ENCODE results near the gene NUP42.

DNA sequence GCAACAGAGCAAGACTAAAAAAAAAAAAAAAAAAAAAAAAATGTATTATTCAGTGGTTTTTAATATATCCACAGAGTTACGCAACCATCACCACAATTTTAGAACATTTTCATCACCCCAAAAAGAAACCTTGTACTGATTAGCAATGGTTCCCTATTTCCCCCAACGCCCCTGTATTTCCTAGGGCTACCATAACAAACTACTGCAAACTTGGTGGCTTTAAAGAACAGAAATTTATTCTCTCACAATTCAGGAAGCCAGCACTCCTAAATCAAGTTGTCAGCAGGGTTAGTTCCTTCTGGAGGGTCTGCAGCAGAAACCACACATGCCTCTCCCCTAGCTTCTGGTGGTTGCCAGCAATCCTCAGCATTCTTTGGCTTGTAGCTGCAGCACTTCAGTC, 5.9 kb upstream of the NUP42 start:
- TF ChIP-seq POLR2AphosphoS5 (IDR thresholded peaks at IDR 0.05; ENCODE audit: low read depth) (no peak), GABPA (IDR thresholded peaks at IDR 0.05; ENCODE audit: low read depth) (no peak)
- TF ChIP-seq, protein P1, sequence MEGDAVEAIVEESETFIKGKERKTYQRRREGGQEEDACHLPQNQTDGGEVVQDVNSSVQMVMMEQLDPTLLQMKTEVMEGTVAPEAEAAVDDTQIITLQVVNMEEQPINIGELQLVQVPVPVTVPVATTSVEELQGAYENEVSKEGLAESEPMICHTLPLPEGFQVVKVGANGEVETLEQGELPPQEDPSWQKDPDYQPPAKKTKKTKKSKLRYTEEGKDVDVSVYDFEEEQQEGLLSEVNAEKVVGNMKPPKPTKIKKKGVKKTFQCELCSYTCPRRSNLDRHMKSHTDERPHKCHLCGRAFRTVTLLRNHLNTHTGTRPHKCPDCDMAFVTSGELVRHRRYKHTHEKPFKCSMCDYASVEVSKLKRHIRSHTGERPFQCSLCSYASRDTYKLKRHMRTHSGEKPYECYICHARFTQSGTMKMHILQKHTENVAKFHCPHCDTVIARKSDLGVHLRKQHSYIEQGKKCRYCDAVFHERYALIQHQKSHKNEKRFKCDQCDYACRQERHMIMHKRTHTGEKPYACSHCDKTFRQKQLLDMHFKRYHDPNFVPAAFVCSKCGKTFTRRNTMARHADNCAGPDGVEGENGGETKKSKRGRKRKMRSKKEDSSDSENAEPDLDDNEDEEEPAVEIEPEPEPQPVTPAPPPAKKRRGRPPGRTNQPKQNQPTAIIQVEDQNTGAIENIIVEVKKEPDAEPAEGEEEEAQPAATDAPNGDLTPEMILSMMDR (IDR thresholded peaks at IDR 0.05; ENCODE audit: insufficient read depth, low read length) = no peak
- TF ChIP-seq, protein P2, sequence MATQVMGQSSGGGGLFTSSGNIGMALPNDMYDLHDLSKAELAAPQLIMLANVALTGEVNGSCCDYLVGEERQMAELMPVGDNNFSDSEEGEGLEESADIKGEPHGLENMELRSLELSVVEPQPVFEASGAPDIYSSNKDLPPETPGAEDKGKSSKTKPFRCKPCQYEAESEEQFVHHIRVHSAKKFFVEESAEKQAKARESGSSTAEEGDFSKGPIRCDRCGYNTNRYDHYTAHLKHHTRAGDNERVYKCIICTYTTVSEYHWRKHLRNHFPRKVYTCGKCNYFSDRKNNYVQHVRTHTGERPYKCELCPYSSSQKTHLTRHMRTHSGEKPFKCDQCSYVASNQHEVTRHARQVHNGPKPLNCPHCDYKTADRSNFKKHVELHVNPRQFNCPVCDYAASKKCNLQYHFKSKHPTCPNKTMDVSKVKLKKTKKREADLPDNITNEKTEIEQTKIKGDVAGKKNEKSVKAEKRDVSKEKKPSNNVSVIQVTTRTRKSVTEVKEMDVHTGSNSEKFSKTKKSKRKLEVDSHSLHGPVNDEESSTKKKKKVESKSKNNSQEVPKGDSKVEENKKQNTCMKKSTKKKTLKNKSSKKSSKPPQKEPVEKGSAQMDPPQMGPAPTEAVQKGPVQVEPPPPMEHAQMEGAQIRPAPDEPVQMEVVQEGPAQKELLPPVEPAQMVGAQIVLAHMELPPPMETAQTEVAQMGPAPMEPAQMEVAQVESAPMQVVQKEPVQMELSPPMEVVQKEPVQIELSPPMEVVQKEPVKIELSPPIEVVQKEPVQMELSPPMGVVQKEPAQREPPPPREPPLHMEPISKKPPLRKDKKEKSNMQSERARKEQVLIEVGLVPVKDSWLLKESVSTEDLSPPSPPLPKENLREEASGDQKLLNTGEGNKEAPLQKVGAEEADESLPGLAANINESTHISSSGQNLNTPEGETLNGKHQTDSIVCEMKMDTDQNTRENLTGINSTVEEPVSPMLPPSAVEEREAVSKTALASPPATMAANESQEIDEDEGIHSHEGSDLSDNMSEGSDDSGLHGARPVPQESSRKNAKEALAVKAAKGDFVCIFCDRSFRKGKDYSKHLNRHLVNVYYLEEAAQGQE (IDR thresholded peaks at IDR 0.05; ENCODE audit: insufficient replicate concordance, low read depth) = no peak
